ENCODE results near the gene FAHD2B. TPM values are rescaled to one million over a fixed set of nuclear protein-coding genes. Genes with fewer than 3 reads are reported as not detected.
"Not testable (repeated sequence)": the region's sequence is repeated elsewhere in the genome, so short reads cannot be mapped to it uniquely, and the experiment has no call there.

The FAHD2B gene
- total and polyA plus RNA-seq, 12 donors: 11.9 to 42.4 (median 30.4) TPM

- H3K4me1 ChIP-seq, H3K36me3 ChIP-seq, H3K9me3 ChIP-seq, H3K27me3 ChIP-seq: not testable (repeated sequence)
- 0% methylated on average over 37 to 41 of the region's 44 CpGs for WGBS, 2 donors
- intact Hi-C loops (cut with DNase I): loop anchor here in 3 of 10 donors (5.0 to 10.0 kb wide), 3 partner anchors 100 to 258 kb away; partner anchors contain the start of gene ANKRD39 (in 2 of the 3)
- H3K27ac ChIP-seq: peak overlapping the region; percentile 85 to 99 (median 94)
- peak overlapping the region; percentile 65 to 94 (median 86) for H3K4me3 ChIP-seq
- ATAC-seq (peak; percentile 73 to 91 (median 82)), DNase-seq (peak; percentile 49 to 83)
- TF ChIP-seq CTCF (IDR thresholded peaks at IDR 0.05): peak; percentile 77 to 95 (median 85)
Measured at GRCh38 chr2:97112320-97113049, 17.8 kb upstream of the FAHD2B start.

GRCh38 chr2:97111246-97111645 is 16.6 kb upstream of the FAHD2B start:
- not testable (repeated sequence) for ATAC-seq, H3K36me3 ChIP-seq, H3K9me3 ChIP-seq, DNase-seq, H3K27ac ChIP-seq, H3K4me1 ChIP-seq, H3K4me3 ChIP-seq, H3K27me3 ChIP-seq
- WGBS, 2 donors: 90% methylated on average over 9 of the region's 9 CpGs
- intact Hi-C loops (cut with DNase I): loop anchor here in 3 of 10 donors (5.0 to 10.0 kb wide), 3 partner anchors 99 to 256 kb away; partner anchors contain the start of gene ANKRD39 (in 2 of the 3)

GRCh38 chr2:97106878-97107277 is 12.2 kb upstream of the FAHD2B start:
- H3K4me1 ChIP-seq; DNase-seq; intact Hi-C loops (cut with DNase I); H3K27ac ChIP-seq; H3K4me3 ChIP-seq; H3K9me3 ChIP-seq; H3K36me3 ChIP-seq; ATAC-seq: not testable (repeated sequence)
- peaks cover 0 to 14% (median 0%) of the 10 kb centered on the region in 7 donors for H3K27me3 ChIP-seq
- WGBS, 2 donors: 84 to 87% methylated on average over 2 of the region's 2 CpGs

- DNase-seq; H3K4me1 ChIP-seq; H3K27ac ChIP-seq; H3K9me3 ChIP-seq; H3K36me3 ChIP-seq; intact Hi-C loops (cut with DNase I); H3K4me3 ChIP-seq; ATAC-seq: not testable (repeated sequence)
- 76 to 88% methylated on average over 3 of the region's 3 CpGs for WGBS, 2 donors
- peaks cover 0 to 12% (median 0%) of the 10 kb centered on the region in 7 donors for H3K27me3 ChIP-seq
Measured at GRCh38 chr2:97098786-97099372, 4.2 kb upstream of the FAHD2B start.

GRCh38 chr2:97095661-97096060 is 979 bp upstream of the FAHD2B start:
- H3K27me3 ChIP-seq: no peaks in the 10 kb centered on the region
- WGBS, 2 donors: 83 to 86% methylated on average over 12 of the region's 12 CpGs
- H3K36me3 ChIP-seq: peaks cover 0 to 3% (median 0%) of the 10 kb centered on the region in 9 donors
- DNase-seq (no peak), ATAC-seq (peak in 1 of 8 donors; percentile 3)
- intact Hi-C loops (cut with DNase I): no loop called here
- H3K9me3 ChIP-seq: no peaks in the 10 kb centered on the region
- peaks cover 0 to 9% (median 6%) of the 10 kb centered on the region in 9 donors for H3K4me1 ChIP-seq
- H3K27ac ChIP-seq: no peak overlapping the region
- TF ChIP-seq CTCF (IDR thresholded peaks at IDR 0.05): no peak
- peak overlapping the region in 2 of 10 donors; percentile 55 to 57 for H3K4me3 ChIP-seq

- H3K9me3 ChIP-seq; DNase-seq; H3K4me1 ChIP-seq; H3K27me3 ChIP-seq; H3K27ac ChIP-seq; H3K36me3 ChIP-seq; intact Hi-C loops (cut with DNase I): not testable (repeated sequence)
- WGBS, 2 donors: 71 to 79% methylated on average over 4 of the region's 33 CpGs
- H3K4me3 ChIP-seq: peak overlapping the region in 7 of 10 donors; percentile 43 to 59 (median 53)
- peak; percentile 2 to 53 (median 23) for ATAC-seq
Measured at GRCh38 chr2:97093983-97094771, 505 bp downstream of the FAHD2B start.

GRCh38 chr2:97092946-97093345 is 1.7 kb downstream of the FAHD2B start:
- intact Hi-C loops (cut with DNase I); H3K27ac ChIP-seq: not testable (repeated sequence)

GRCh38 chr2:97088706-97089105 is 6.0 kb downstream of the FAHD2B start:
- intact Hi-C loops (cut with DNase I); H3K4me1 ChIP-seq; H3K27ac ChIP-seq; ATAC-seq; DNase-seq; H3K27me3 ChIP-seq; H3K9me3 ChIP-seq; H3K4me3 ChIP-seq: not testable (repeated sequence)
- peaks cover 0 to 10% (median 0%) of the 10 kb centered on the region in 9 donors for H3K36me3 ChIP-seq
- WGBS, 2 donors: 88 to 95% methylated on average over 1 of the region's 1 CpG

More at GRCh38 chr2:97092946-97093345, 1.7 kb downstream of the FAHD2B start:
- ATAC-seq, H3K4me1 ChIP-seq, DNase-seq, H3K9me3 ChIP-seq, H3K27me3 ChIP-seq, H3K4me3 ChIP-seq: not testable (repeated sequence)
- WGBS, 2 donors: 93 to 95% methylated on average over 2 of the region's 2 CpGs
- H3K36me3 ChIP-seq: peaks cover 0 to 10% (median 0%) of the 10 kb centered on the region in 9 donors

All from heart right ventricle (tissue), 16 donors.